K562 (cell line): Measurements from ENCODE around the gene CCDC69. TPM values are rescaled to one million over a fixed set of nuclear protein-coding genes. Genes with fewer than 3 reads are reported as not detected.

Experiments
- ATAC-seq: fragments of 200-7000 bp; cut with Tn5 transposase; 3 replicates; pipeline ENCODE4 v1.9.1; 2020; ENCODE audit warnings: moderate library complexity
- BruUV-seq: library from RNA; stranded (reverse); fragments of 400-500 nt; replicated peaks from 2 replicates; lab custom pipeline; 2021; lab: Mats Ljungman, UMichigan
- CTCF ChIA-PET: fragments of 300-600 bp; formaldehyde crosslinking; extraction: SDS; loops from one replicate; lab custom pipeline; 2021; ENCODE audit warnings: low intra/inter-chr PET ratio; lab: Yijun Ruan, JAX
- POLR2A ChIA-PET: fragments of 300-600, 350-650 bp; sonication (Branson Sonifier 250); formaldehyde crosslinking; extraction: SDS; loops from one replicate; lab custom pipeline; 2021; ENCODE audit warnings: antibody characterized with exemption, inconsistent platforms; lab: Yijun Ruan, JAX
- DNase-seq, 4 experiments: peaks; one replicate each; pipeline versions ENCODE4 v3.0.0 to v3.0.0-alpha.2; 2011 to 2018; ENCODE audit warnings: low spot score in 3 of 4, mixed read lengths in 3 of 4; ENCODE audit errors: extremely low read depth in 1 of 4
- FAIRE-seq: peaks from 2 replicates; lab custom pipeline; 2011; peaks lifted over from hg19 to GRCh38; lab: Jason Lieb, UNC
- H2AFZ ChIP-seq: 2 replicates; pipeline ENCODE4 v1.6.0; 2011; ENCODE audit warnings: low read depth, low read length, control low read depth, inconsistent platforms
- H3K27ac ChIP-seq: fragments of 200-600 bp; 3 replicates; pipeline ENCODE4 v1.8.0; 2011; ENCODE audit warnings: low read depth, mild to moderate bottlenecking, control low read depth, inconsistent platforms, low read length, moderate library complexity, mixed read lengths; ENCODE audit errors: extremely low read depth
- H3K27me3 ChIP-seq, 2 experiments: fragments of 300-600 bp in 1 of 2; 2 replicates in 1 of 2; 3 replicates in 1 of 2; pipeline versions ENCODE4 v1.6.0 to v1.8.0; 2011; ENCODE audit warnings: inconsistent platforms in 2 of 2, low read length in 2 of 2, mild to moderate bottlenecking in 1 of 2, mixed read lengths in 1 of 2, moderate library complexity in 1 of 2; ENCODE audit not compliant: control insufficient read depth in 2 of 2, insufficient read depth in 2 of 2
- H3K36me3 ChIP-seq: fragments of 300-600 bp; 3 replicates; pipeline ENCODE4 v1.8.0; 2011; ENCODE audit warnings: mild to moderate bottlenecking, low read length, inconsistent platforms; ENCODE audit not compliant: control insufficient read depth, insufficient read depth
- H3K4me1 ChIP-seq, 2 experiments: fragments of 200-600 bp in 1 of 2; replicated peaks in 1 of 2; 2 replicates in 1 of 2; 3 replicates in 1 of 2; pipeline versions ENCODE4 v1.5.1 to v1.8.0; 2011; ENCODE audit warnings: inconsistent platforms in 2 of 2, low read length in 2 of 2, mild to moderate bottlenecking in 1 of 2, mixed read lengths in 1 of 2, moderate library complexity in 1 of 2; ENCODE audit not compliant: control insufficient read depth in 2 of 2, insufficient read depth in 2 of 2
- H3K4me2 ChIP-seq: 2 replicates; pipeline ENCODE4 v1.6.1; 2011; ENCODE audit warnings: low read length, control low read depth, inconsistent platforms, mixed read lengths; ENCODE audit not compliant: insufficient read depth
- H3K4me3 ChIP-seq: fragments of 200-600 bp; sonication (generic), shearing (Covaris generic); 2 replicates; pipeline ENCODE4 v1.5.1; 2016; ENCODE audit warnings: control low read depth, inconsistent platforms
- H3K79me2 ChIP-seq: fragments of 200-600 bp; 3 replicates; pipeline ENCODE4 v1.8.0; 2011; ENCODE audit warnings: low read length, inconsistent platforms; ENCODE audit not compliant: control insufficient read depth, insufficient read depth
- H3K9ac ChIP-seq, 2 experiments: 2 replicates each; pipeline versions ENCODE4 v1.6.0 to v1.6.1; 2011; ENCODE audit warnings: low read depth in 2 of 2, low read length in 2 of 2, control low read depth in 1 of 2, inconsistent platforms in 1 of 2, mild to moderate bottlenecking in 1 of 2, mixed read lengths in 1 of 2; ENCODE audit not compliant: insufficient read depth in 1 of 2
- H3K9me1 ChIP-seq: one replicate; pipeline ENCODE4 v1.6.0; 2011; ENCODE audit warnings: inconsistent platforms, mild to moderate bottlenecking, low read length, moderate library complexity; ENCODE audit not compliant: control insufficient read depth, insufficient read depth
- H3K9me3 ChIP-seq: replicated peaks from 2 replicates; pipeline ENCODE4 v1.5.1; 2011; ENCODE audit warnings: low read depth, low read length, inconsistent platforms; ENCODE audit not compliant: control insufficient read depth, insufficient read depth
- H4K20me1 ChIP-seq: replicated peaks from 2 replicates; pipeline ENCODE4 v1.6.1; 2011; ENCODE audit warnings: low read length, inconsistent platforms, mixed read lengths; ENCODE audit not compliant: control insufficient read depth, insufficient read depth
- KAT7 ChIP-seq: sonication (generic); formaldehyde crosslinking; IDR thresholded peaks from 2 replicates; pipeline ENCODE4 v1.8.0; 2022; ENCODE audit warnings: missing genetic modification reagents, mild to moderate bottlenecking, borderline replicate concordance
- MYC ChIP-seq, 2 experiments: fragments of 250-450 bp in 1 of 2; sonication (Bioruptor Pico) in 1 of 2; IDR thresholded peaks; 2 replicates each; pipeline versions ENCODE4 v1.5.1 to v1.6.1; 2012 to 2021; ENCODE audit warnings: low read depth in 2 of 2, borderline replicate concordance in 1 of 2, improper control_type of control experiment in 1 of 2, low read length in 1 of 2, mild to moderate bottlenecking in 1 of 2, moderate library complexity in 1 of 2
- ZNF384 ChIP-seq: IDR thresholded peaks from 2 replicates; pipeline ENCODE4 v1.6.1; 2012; ENCODE audit warnings: low read depth, low read length, improper control_type of control experiment
- WGBS: fragments of 100-300 bp; shearing (Covaris generic); methylation state at CpG from one replicate; pipeline ENCODE4 v1.1.6; 2016; ENCODE audit warnings: low coverage, mixed read lengths; ENCODE audit not compliant: insufficient coverage; ENCODE audit errors: missing lambda C conversion rate; 5-methylcytosine and 5-hydroxymethylcytosine counted together
- in situ Hi-C: fragments of 300-500 bp; cut with MboI; formaldehyde crosslinking; loops from 4 replicates; pipeline ENCODE4 v1.15.0; 2018; ENCODE audit warnings: inconsistent platforms, mixed read lengths
- intact Hi-C: fragments of 100-400 bp; cut with micrococcal nuclease; formaldehyde crosslinking; loops from 2 replicates; pipeline ENCODE4 v1.14.2; 2022
- polyA plus RNA-seq, 8 experiments: library from polyadenylated mRNA; depleted of rRNA in 4 of 8; stranded (reverse) in 5 of 8; unstranded in 3 of 8; fragments of >200 nt; fragmentation: Nextera tagmentation in 2 of 8; fragmentation: Illumina TruSeq in 1 of 8; extraction: Ambion mirVana in 2 of 8; extraction: Trizol in 1 of 8; gene quantifications; 2 replicates each; pipeline versions ENCODE4 v1.2.1 to v1.2.3, GENCODE V29; 2011 to 2014; ENCODE audit warnings: inconsistent platforms in 1 of 8, missing spikeins in 1 of 8
- total RNA-seq, 7 experiments: library from RNA; depleted of rRNA in 6 of 7; stranded (reverse); fragments of >200 nt in 6 of 7; fragmentation: Illumina TruSeq in 2 of 7; extraction: Trizol in 2 of 7; gene quantifications; 2 replicates each; pipeline versions ENCODE4 v1.2.1 to v1.2.3, GENCODE V29; 2011 to 2021; ENCODE audit warnings: low replicate concordance in 1 of 7
- TF ChIP-seq, protein P1 (sequence below), 2 experiments: fragments of 450-650 bp; formaldehyde crosslinking in 1 of 2; IDR thresholded peaks; 2 replicates each; pipeline versions ENCODE4 v1.4.0 to v1.6.1; 2014 to 2020; ENCODE audit warnings: mild to moderate bottlenecking in 2 of 2, borderline replicate concordance in 1 of 2, low read depth in 1 of 2
- TF ChIP-seq, protein P2 (sequence below): sonication (generic); formaldehyde crosslinking; IDR thresholded peaks from 2 replicates; pipeline ENCODE4 v1.8.0; 2022; ENCODE audit warnings: missing genetic modification reagents, mild to moderate bottlenecking, moderate library complexity, borderline replicate concordance
- TF ChIP-seq, protein P3 (sequence below): fragments of 150-350 bp; conservative IDR thresholded peaks from 2 replicates; pipeline ENCODE4 v1.6.1; 2014; ENCODE audit warnings: low read length

The CCDC69 gene
- total and polyA plus RNA-seq, 9 of the 15 experiments (the other 6 are each of a cell fraction or from before 2014, with no cell fraction given) = 0.65 to 12.2 (median 7.6) TPM

DNA sequence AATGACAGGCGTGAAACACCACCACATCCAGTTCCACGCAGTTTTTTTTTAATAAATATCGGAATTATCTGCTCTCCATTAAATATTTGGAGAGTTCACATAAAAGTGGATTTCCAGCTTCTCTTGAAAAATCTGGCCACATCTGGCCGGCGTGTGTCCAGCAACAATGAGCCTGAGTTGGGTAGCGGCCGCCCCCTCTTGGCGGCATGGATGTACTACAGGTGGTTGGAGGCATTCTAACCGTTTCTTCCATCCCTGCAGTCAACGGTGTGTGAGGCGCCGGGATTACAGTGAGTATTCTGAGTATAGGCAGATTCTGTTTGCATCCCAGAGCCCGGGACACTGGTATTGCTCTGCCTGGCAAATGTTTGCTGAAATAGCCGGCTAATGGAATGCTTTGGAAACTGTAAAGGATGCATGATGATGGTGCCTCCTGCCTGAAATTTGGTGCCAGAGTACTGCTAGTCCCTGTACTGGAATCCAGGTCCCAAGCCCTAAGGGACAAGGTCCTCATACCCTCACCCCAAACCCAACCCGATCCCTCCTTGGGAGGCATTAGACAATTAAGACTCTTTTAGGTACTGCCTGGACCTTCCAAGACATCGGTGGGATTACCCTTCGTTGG is 15.5 kb upstream of the CCDC69 start:
- 14% methylated on average over 17 of the region's 17 CpGs for WGBS
- H3K36me3 ChIP-seq = no peaks in the 10 kb centered on the region
- peak; percentile 85 for FAIRE-seq
- H3K4me3 ChIP-seq = no peak overlapping the region
- peaks cover 0 to 22% of the 10 kb centered on the region in 2 experiments; a peak in 3 of 5 replicates for H3K27me3 ChIP-seq
- BruUV-seq = no TSS peak
- ChIA-PET CTCF (interaction anchor here (0.6 to 3.6 kb wide), 2 partner anchors 113 to 189 kb away, joined by 3 to 17 read pairs; no protein-coding TSS in a partner anchor), POLR2A (interaction anchor here (0.7 to 0.8 kb wide), 2 partner anchors 8 to 113 kb away, joined by 3 read pairs; no protein-coding TSS in a partner anchor)
- H4K20me1 ChIP-seq = no peaks in the 10 kb centered on the region
- DNase-seq = peak; percentile 75 to 83 (median 78)
- H3K9ac ChIP-seq = no peak overlapping the region
- no peaks in the 10 kb centered on the region for H3K9me1 ChIP-seq
- intact Hi-C loops (loop anchor here (1.0 to 2.0 kb wide), 4 partner anchors 75 to 237 kb away; no protein-coding TSS in a partner anchor), in situ Hi-C loops (loop anchor here (5.0 kb wide), 2 partner anchors 67 to 117 kb away; no protein-coding TSS in a partner anchor)
- H3K79me2 ChIP-seq = no peaks in the 10 kb centered on the region
- H3K4me1 ChIP-seq = peaks cover 0 to 6% of the 10 kb centered on the region in 2 experiments; a peak in 3 of 5 replicates
- no peak overlapping the region for H2AFZ ChIP-seq
- H3K27ac ChIP-seq = no peak overlapping the region
- no peaks in the 10 kb centered on the region for H3K9me3 ChIP-seq
- peak; percentile 95 for ATAC-seq
- H3K4me2 ChIP-seq = no peak overlapping the region
- TF ChIP-seq, protein P1, sequence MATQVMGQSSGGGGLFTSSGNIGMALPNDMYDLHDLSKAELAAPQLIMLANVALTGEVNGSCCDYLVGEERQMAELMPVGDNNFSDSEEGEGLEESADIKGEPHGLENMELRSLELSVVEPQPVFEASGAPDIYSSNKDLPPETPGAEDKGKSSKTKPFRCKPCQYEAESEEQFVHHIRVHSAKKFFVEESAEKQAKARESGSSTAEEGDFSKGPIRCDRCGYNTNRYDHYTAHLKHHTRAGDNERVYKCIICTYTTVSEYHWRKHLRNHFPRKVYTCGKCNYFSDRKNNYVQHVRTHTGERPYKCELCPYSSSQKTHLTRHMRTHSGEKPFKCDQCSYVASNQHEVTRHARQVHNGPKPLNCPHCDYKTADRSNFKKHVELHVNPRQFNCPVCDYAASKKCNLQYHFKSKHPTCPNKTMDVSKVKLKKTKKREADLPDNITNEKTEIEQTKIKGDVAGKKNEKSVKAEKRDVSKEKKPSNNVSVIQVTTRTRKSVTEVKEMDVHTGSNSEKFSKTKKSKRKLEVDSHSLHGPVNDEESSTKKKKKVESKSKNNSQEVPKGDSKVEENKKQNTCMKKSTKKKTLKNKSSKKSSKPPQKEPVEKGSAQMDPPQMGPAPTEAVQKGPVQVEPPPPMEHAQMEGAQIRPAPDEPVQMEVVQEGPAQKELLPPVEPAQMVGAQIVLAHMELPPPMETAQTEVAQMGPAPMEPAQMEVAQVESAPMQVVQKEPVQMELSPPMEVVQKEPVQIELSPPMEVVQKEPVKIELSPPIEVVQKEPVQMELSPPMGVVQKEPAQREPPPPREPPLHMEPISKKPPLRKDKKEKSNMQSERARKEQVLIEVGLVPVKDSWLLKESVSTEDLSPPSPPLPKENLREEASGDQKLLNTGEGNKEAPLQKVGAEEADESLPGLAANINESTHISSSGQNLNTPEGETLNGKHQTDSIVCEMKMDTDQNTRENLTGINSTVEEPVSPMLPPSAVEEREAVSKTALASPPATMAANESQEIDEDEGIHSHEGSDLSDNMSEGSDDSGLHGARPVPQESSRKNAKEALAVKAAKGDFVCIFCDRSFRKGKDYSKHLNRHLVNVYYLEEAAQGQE (IDR thresholded peaks at IDR 0.05; ENCODE audit: borderline replicate concordance) = peak; percentile 88
- TF ChIP-seq, protein P1 (CRISPR knock-in tag; IDR thresholded peaks at IDR 0.05; ENCODE audit: low read depth) = no peak
- TF ChIP-seq, protein P2, sequence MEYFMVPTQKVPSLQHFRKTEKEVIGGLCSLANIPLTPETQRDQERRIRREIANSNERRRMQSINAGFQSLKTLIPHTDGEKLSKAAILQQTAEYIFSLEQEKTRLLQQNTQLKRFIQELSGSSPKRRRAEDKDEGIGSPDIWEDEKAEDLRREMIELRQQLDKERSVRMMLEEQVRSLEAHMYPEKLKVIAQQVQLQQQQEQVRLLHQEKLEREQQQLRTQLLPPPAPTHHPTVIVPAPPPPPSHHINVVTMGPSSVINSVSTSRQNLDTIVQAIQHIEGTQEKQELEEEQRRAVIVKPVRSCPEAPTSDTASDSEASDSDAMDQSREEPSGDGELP = peak; percentile 38; the same call in 1 of the 2 replicates
- TF ChIP-seq ZNF384 (0 out of 2 replicates have a peak, but pooled peaks have one; percentile 11), KAT7 (CRISPR knock-in tag) (no peak), MYC (IDR thresholded peaks at IDR 0.05; ENCODE audit: low read depth, low read length) (peak; percentile 46; the same call in 1 of the 2 replicates), MYC (CRISPR knock-in tag; IDR thresholded peaks at IDR 0.05; ENCODE audit: borderline replicate concordance, low read depth) (no peak)
- TF ChIP-seq, protein P3, sequence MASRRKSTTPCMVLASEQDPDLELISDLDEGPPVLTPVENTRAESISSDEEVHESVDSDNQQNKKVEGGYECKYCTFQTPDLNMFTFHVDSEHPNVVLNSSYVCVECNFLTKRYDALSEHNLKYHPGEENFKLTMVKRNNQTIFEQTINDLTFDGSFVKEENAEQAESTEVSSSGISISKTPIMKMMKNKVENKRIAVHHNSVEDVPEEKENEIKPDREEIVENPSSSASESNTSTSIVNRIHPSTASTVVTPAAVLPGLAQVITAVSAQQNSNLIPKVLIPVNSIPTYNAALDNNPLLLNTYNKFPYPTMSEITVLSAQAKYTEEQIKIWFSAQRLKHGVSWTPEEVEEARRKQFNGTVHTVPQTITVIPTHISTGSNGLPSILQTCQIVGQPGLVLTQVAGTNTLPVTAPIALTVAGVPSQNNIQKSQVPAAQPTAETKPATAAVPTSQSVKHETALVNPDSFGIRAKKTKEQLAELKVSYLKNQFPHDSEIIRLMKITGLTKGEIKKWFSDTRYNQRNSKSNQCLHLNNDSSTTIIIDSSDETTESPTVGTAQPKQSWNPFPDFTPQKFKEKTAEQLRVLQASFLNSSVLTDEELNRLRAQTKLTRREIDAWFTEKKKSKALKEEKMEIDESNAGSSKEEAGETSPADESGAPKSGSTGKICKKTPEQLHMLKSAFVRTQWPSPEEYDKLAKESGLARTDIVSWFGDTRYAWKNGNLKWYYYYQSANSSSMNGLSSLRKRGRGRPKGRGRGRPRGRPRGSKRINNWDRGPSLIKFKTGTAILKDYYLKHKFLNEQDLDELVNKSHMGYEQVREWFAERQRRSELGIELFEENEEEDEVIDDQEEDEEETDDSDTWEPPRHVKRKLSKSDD = 0 out of 2 replicates have a peak, but pooled peaks have one; percentile 57
